Endothelial cell of umbilical vein (primary cell): ENCODE measurements around the gene BICD2. TPM values are rescaled to one million over a fixed set of nuclear protein-coding genes. Genes with fewer than 3 reads are reported as not detected.

Experiments used
- BruUV-seq: library from RNA; stranded (reverse); fragments of 400-500 nt; replicated peaks from 2 replicates; lab custom pipeline; 2021; lab: Mats Ljungman, UMichigan
- CTCF ChIA-PET: fragments of 300-600, 350-600 bp; sonication (Branson Sonifier 250); formaldehyde crosslinking; loops from one replicate; lab custom pipeline; 2021; ENCODE audit warnings: antibody characterized with exemption, inconsistent platforms; lab: Charles Lee
- POLR2A ChIA-PET: fragments of 300-600, 350-600 bp; sonication (Branson Sonifier 250); formaldehyde crosslinking; loops from one replicate; lab custom pipeline; 2021; ENCODE audit warnings: antibody characterized with exemption, inconsistent platforms; lab: Charles Lee
- DNase-seq: peaks from one replicate; pipeline ENCODE4 v3.0.0-alpha.2; 2011; ENCODE audit warnings: low read depth, low spot score
- FAIRE-seq: peaks from 2 replicates; lab custom pipeline; 2011; peaks lifted over from hg19 to GRCh38; lab: Jason Lieb, UNC
- H2AFZ ChIP-seq: 2 replicates; pipeline ENCODE4 v1.6.0; 2012; ENCODE audit warnings: low read depth, low read length, control low read depth, inconsistent platforms
- H3K27ac ChIP-seq: 2 replicates; pipeline ENCODE4 v1.5.1; 2011; ENCODE audit warnings: low read depth, mild to moderate bottlenecking, control low read depth, low read length, moderate library complexity; ENCODE audit not compliant: insufficient read depth
- H3K27me3 ChIP-seq, 2 experiments: 2 replicates each; pipeline versions ENCODE4 v1.6.0 to v1.6.1; 2011; ENCODE audit warnings: low read length in 2 of 2, mixed read lengths in 1 of 2; ENCODE audit not compliant: control insufficient read depth in 2 of 2, insufficient read depth in 2 of 2
- H3K36me3 ChIP-seq, 2 experiments: 2 replicates in 1 of 2; 3 replicates in 1 of 2; pipeline ENCODE4 v1.5.1; 2011; ENCODE audit warnings: low read length in 2 of 2, mild to moderate bottlenecking in 1 of 2, moderate library complexity in 1 of 2; ENCODE audit not compliant: control insufficient read depth in 2 of 2, insufficient read depth in 2 of 2; ENCODE audit errors: extremely low read depth in 1 of 2
- H3K4me1 ChIP-seq: 3 replicates; pipeline ENCODE4 v1.5.1; 2011; ENCODE audit warnings: mild to moderate bottlenecking, low read length; ENCODE audit not compliant: control insufficient read depth, insufficient read depth; ENCODE audit errors: extremely low read depth
- H3K4me2 ChIP-seq: 2 replicates; pipeline ENCODE4 v1.6.1; 2011; ENCODE audit warnings: low read length, control low read depth, mixed read lengths; ENCODE audit not compliant: insufficient read depth
- H3K4me3 ChIP-seq, 3 experiments: fragments of 200-600 bp in 1 of 3; sonication (generic), shearing (Covaris generic) in 1 of 3; replicated peaks in 1 of 3; 2 replicates each; pipeline ENCODE4 v1.5.1; 2011 to 2016; ENCODE audit warnings: control low read depth in 3 of 3, low read length in 3 of 3, mild to moderate bottlenecking in 2 of 3, inconsistent platforms in 1 of 3, low read depth in 1 of 3, moderate library complexity in 1 of 3; ENCODE audit not compliant: insufficient read depth in 1 of 3
- H3K79me2 ChIP-seq: 2 replicates; pipeline ENCODE4 v1.6.0; 2012; ENCODE audit warnings: low read length, inconsistent platforms; ENCODE audit not compliant: control insufficient read depth, insufficient read depth
- H3K9ac ChIP-seq: replicated peaks from 2 replicates; pipeline ENCODE3; 2011; ENCODE audit warnings: low read length, control low read depth; ENCODE audit not compliant: insufficient read depth; ENCODE audit errors: extremely low read depth
- H3K9me1 ChIP-seq: replicated peaks from 3 replicates; pipeline ENCODE4 v1.6.0; 2011; ENCODE audit warnings: mild to moderate bottlenecking, low read length; ENCODE audit not compliant: control insufficient read depth, insufficient read depth; ENCODE audit errors: extremely low read depth
- H3K9me3 ChIP-seq: replicated peaks from 2 replicates; pipeline ENCODE4 v1.5.1; 2012; ENCODE audit warnings: low read length, inconsistent platforms; ENCODE audit not compliant: control insufficient read depth, insufficient read depth
- H4K20me1 ChIP-seq: replicated peaks from 2 replicates; pipeline ENCODE3; 2011; ENCODE audit warnings: mild to moderate bottlenecking, low read length; ENCODE audit not compliant: control insufficient read depth, insufficient read depth; ENCODE audit errors: extremely low read depth
- EZH2 ChIP-seq: IDR thresholded peaks from 2 replicates; pipeline ENCODE4 v1.6.1; 2012; ENCODE audit warnings: borderline replicate concordance, low read depth, mild to moderate bottlenecking, moderate library complexity, low read length, inconsistent platforms; ENCODE audit not compliant: severe bottlenecking
- FOS ChIP-seq: IDR thresholded peaks from 2 replicates; pipeline ENCODE4 v1.6.1; 2011; ENCODE audit warnings: mild to moderate bottlenecking, low read length, moderate library complexity, borderline replicate concordance; ENCODE audit not compliant: insufficient read depth
- GATA2 ChIP-seq: IDR thresholded peaks from 2 replicates; pipeline ENCODE4 v1.7.0; 2011; ENCODE audit warnings: low read depth, mild to moderate bottlenecking, moderate library complexity, mixed read lengths, low read length; ENCODE audit not compliant: insufficient read length, insufficient read depth
- JUN ChIP-seq: IDR thresholded peaks from 2 replicates; pipeline ENCODE4 v1.6.1; 2011; ENCODE audit warnings: borderline replicate concordance, low read depth; ENCODE audit not compliant: insufficient read length, insufficient read depth
- MYC ChIP-seq: IDR thresholded peaks from one replicate; pipeline ENCODE4 v1.6.1; 2011; ENCODE audit warnings: mild to moderate bottlenecking, low read depth, low read length
- POLR2A ChIP-seq: IDR thresholded peaks from 2 replicates; pipeline ENCODE4 v1.6.1; 2012; ENCODE audit warnings: low read depth, mild to moderate bottlenecking, control low read depth, low read length
- POLR2AphosphoS5 ChIP-seq: IDR thresholded peaks from 2 replicates; pipeline ENCODE4 v1.6.1; 2012; ENCODE audit warnings: low read depth, mild to moderate bottlenecking, control low read depth, low read length, moderate library complexity; ENCODE audit not compliant: insufficient read depth
- dilution Hi-C: fragments of 300-500 bp; cut with MboI; formaldehyde crosslinking; loops from one replicate; pipeline ENCODE4 v1.15.0; 2019; ENCODE audit warnings: low sequenced_read_pairs; ENCODE audit not compliant: extremely low pct_ligation_motif_present
- intact Hi-C: fragments of 100-400 bp; cut with micrococcal nuclease; formaldehyde crosslinking; loops from one replicate; pipeline ENCODE4 v1.10.0; 2022
- polyA plus RNA-seq, 4 experiments: library from polyadenylated mRNA; depleted of rRNA in 3 of 4; stranded (reverse) in 3 of 4; unstranded in 1 of 4; fragments of >200 nt; gene quantifications; 2 replicates each; pipeline versions ENCODE4 v1.2.1 to v1.2.3, GENCODE V29; 2011 to 2012; ENCODE audit warnings: missing spikeins in 1 of 4
- total RNA-seq: library from RNA; stranded (reverse); gene quantifications from 2 replicates; pipeline ENCODE4 v1.2.3, GENCODE V29; 2021
- TF ChIP-seq, protein P1 (sequence below), 2 donors: IDR thresholded peaks; 1 replicate in 1 of 2; 2 replicates in 1 of 2; pipeline ENCODE4 v1.5.1; 2011; ENCODE audit warnings: low read length in 2 of 2, mild to moderate bottlenecking in 2 of 2, moderate library complexity in 2 of 2, control low read depth in 1 of 2, inconsistent platforms in 1 of 2, low read depth in 1 of 2; ENCODE audit not compliant: insufficient read depth in 1 of 2; ENCODE audit errors: extremely low read depth in 1 of 2
- TF ChIP-seq, protein P2 (sequence below): IDR thresholded peaks from 2 replicates; pipeline ENCODE4 v1.6.1; 2011; ENCODE audit not compliant: insufficient read depth, insufficient read length

The BICD2 gene
- total and polyA plus RNA-seq, 2 donors (not counting 3 experiments of a cell fraction or from before 2014, with no cell fraction given), result 14.3 to 39.3 TPM

DNA sequence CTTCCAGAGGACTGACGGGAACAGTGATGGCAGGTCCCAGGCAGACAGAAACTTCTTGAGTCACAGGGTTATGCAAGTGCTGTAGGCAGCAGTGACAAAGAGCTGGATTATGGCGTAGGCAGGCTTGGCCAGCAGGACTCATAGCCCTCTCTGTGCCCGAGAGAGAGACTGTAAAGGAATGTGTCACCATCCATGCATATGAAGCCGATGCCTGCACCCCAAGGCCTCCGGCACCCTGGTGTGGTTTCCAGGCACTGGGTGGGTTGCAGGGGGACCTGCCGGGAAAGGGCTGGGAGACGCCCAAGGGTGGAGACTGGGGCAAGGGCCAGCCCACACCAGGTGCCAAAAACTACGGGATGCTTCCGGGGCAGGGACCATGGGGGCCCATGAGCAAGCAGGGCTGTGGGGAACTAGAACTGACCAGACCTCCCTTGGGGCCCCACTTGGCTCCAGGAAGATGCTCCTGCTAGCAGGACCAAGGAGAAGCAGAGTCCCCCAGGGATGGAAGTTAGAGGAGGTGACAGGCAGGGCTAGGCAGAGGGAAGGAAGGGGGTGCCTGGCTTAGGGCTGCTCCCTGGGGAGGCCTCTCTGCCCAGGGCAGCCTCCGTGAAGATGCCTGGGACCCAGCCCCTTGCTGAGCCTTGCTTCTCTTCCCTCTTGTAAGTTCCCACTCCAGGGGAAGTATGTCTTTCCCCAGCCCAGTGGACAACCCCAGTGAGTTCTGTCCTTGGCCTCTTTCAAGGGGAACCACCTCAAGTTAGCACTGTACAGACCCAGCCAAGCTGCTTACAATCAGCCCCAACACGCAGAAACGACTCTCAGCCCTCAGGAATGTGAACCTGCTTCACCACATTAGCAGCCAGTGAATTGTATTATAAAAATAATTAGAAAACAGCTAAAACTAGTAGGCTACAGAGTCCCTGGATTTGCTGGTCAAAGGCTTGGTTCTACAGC lies 84.2 kb downstream of the BICD2 start:
- BruUV-seq, result no TSS peak
- no peak overlapping the region for H3K9ac ChIP-seq
- intact Hi-C loops, result no loop called here
- TF ChIP-seq, protein P1, sequence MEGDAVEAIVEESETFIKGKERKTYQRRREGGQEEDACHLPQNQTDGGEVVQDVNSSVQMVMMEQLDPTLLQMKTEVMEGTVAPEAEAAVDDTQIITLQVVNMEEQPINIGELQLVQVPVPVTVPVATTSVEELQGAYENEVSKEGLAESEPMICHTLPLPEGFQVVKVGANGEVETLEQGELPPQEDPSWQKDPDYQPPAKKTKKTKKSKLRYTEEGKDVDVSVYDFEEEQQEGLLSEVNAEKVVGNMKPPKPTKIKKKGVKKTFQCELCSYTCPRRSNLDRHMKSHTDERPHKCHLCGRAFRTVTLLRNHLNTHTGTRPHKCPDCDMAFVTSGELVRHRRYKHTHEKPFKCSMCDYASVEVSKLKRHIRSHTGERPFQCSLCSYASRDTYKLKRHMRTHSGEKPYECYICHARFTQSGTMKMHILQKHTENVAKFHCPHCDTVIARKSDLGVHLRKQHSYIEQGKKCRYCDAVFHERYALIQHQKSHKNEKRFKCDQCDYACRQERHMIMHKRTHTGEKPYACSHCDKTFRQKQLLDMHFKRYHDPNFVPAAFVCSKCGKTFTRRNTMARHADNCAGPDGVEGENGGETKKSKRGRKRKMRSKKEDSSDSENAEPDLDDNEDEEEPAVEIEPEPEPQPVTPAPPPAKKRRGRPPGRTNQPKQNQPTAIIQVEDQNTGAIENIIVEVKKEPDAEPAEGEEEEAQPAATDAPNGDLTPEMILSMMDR (IDR thresholded peaks at IDR 0.05; ENCODE audit: extremely low read depth in 1 of 2, insufficient read depth in 1 of 2, low read depth in 1 of 2, low read length in 2 of 2), result no peak
- no peak for TF ChIP-seq EZH2
- TF ChIP-seq POLR2AphosphoS5, result no peak
- TF ChIP-seq, protein P2, sequence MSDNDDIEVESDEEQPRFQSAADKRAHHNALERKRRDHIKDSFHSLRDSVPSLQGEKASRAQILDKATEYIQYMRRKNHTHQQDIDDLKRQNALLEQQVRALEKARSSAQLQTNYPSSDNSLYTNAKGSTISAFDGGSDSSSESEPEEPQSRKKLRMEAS, result no peak
- no peak for TF ChIP-seq MYC
- TF ChIP-seq JUN, result no peak
- TF ChIP-seq GATA2, result no peak
- no peak for TF ChIP-seq POLR2A
- no peak for TF ChIP-seq FOS
- no peak overlapping the region for H2AFZ ChIP-seq
- H3K9me1 ChIP-seq, result no peaks in the 10 kb centered on the region
- H3K4me1 ChIP-seq, result no peaks in the 10 kb centered on the region
- ChIA-PET CTCF (no interaction called here), POLR2A (no interaction called here)
- H3K27me3 ChIP-seq, result no peaks in the 10 kb centered on the region
- no peak overlapping the region for H3K27ac ChIP-seq
- no peak overlapping the region for H3K4me3 ChIP-seq
- DNase-seq, result no peak
- no peak overlapping the region for H3K4me2 ChIP-seq
- no peaks in the 10 kb centered on the region for H3K79me2 ChIP-seq
- no peaks in the 10 kb centered on the region for H3K36me3 ChIP-seq
- no peaks in the 10 kb centered on the region for H4K20me1 ChIP-seq
- dilution Hi-C loops, result no loop called here
- no peaks in the 10 kb centered on the region for H3K9me3 ChIP-seq
- FAIRE-seq, result no peak
